GM12878 (cell line): ENCODE data around the gene CCDC63. TPM values are rescaled to one million over a fixed set of nuclear protein-coding genes. Genes with fewer than 3 reads are reported as not detected.

Experiments used
- ATAC-seq: fragments of 200-7000 bp; cut with Tn5 transposase; 3 replicates; pipeline ENCODE4 v1.9.1; 2020; ENCODE audit warnings: mild to moderate bottlenecking, moderate library complexity
- BruUV-seq: library from RNA; stranded (reverse); fragments of 400-500 nt; replicated peaks from 2 replicates; lab custom pipeline; 2021; lab: Mats Ljungman, UMichigan
- CTCF ChIA-PET: fragments of 300-600 bp; sonication (Branson Sonifier 250); formaldehyde crosslinking; extraction: SDS; loops from one replicate; lab custom pipeline; 2021; ENCODE audit warnings: inconsistent platforms; lab: Yijun Ruan, JAX
- POLR2A ChIA-PET: fragments of 350-600 bp; formaldehyde crosslinking; extraction: SDS; loops from one replicate; lab custom pipeline; 2021; ENCODE audit warnings: inconsistent platforms; lab: Charles Lee
- RAD21 ChIA-PET: fragments of 300-600 bp; sonication (Branson Sonifier 250); formaldehyde crosslinking; loops from one replicate; lab custom pipeline; 2023; ENCODE audit warnings: antibody characterized with exemption; ENCODE audit not compliant: unreplicated experiment; lab: Charles Lee
- SMC1A ChIA-PET: fragments of 300-600 bp; sonication (Branson Sonifier 250); formaldehyde crosslinking; loops from one replicate; lab custom pipeline; 2023; ENCODE audit not compliant: unreplicated experiment, uncharacterized antibody; lab: Charles Lee
- DNase-seq: peaks from one replicate; pipeline ENCODE4 v3.0.0-alpha.2; 2011; ENCODE audit warnings: low read depth, low spot score
- FAIRE-seq: peaks from 3 replicates; lab custom pipeline; 2011; peaks lifted over from hg19 to GRCh38; lab: Jason Lieb, UNC
- H2AFZ ChIP-seq: 2 replicates; pipeline ENCODE4 v1.6.0; 2011; ENCODE audit warnings: low read depth, low read length, control low read depth; ENCODE audit not compliant: control insufficient read depth
- H3K27ac ChIP-seq: 2 replicates; pipeline ENCODE4 v1.5.1; 2011; ENCODE audit warnings: control low read depth; ENCODE audit not compliant: control insufficient read depth, insufficient read depth
- H3K27me3 ChIP-seq, 2 experiments: replicated peaks in 1 of 2; 2 replicates each; pipeline versions ENCODE4 v1.6.0 to v1.6.1; 2011; ENCODE audit warnings: low read length in 1 of 2; ENCODE audit not compliant: control insufficient read depth in 2 of 2, insufficient read depth in 2 of 2
- H3K36me3 ChIP-seq, 2 experiments: 2 replicates each; pipeline ENCODE4 v1.5.1; 2011; ENCODE audit warnings: low read length in 1 of 2; ENCODE audit not compliant: control insufficient read depth in 2 of 2, insufficient read depth in 2 of 2
- H3K4me1 ChIP-seq: 2 replicates; pipeline ENCODE4 v1.6.1; 2011; ENCODE audit warnings: mild to moderate bottlenecking, low read length, moderate library complexity, mixed read lengths; ENCODE audit not compliant: control insufficient read depth, insufficient read depth
- H3K4me2 ChIP-seq: 2 replicates; pipeline ENCODE4 v1.6.0; 2011; ENCODE audit warnings: control low read depth; ENCODE audit not compliant: control insufficient read depth, insufficient read depth
- H3K4me3 ChIP-seq: fragments of 200-600 bp; sonication (generic); 2 replicates; pipeline ENCODE4 v1.5.1; 2016
- H3K79me2 ChIP-seq: 2 replicates; pipeline ENCODE4 v1.6.0; 2011; ENCODE audit warnings: low read length; ENCODE audit not compliant: control insufficient read depth, insufficient read depth
- H3K9ac ChIP-seq: 2 replicates; pipeline ENCODE4 v1.8.0; 2011; ENCODE audit warnings: low read length, control low read depth, mixed read lengths; ENCODE audit not compliant: control insufficient read depth, insufficient read depth
- H3K9me3 ChIP-seq: replicated peaks from 3 replicates; pipeline ENCODE4 v1.5.1; 2011; ENCODE audit warnings: mild to moderate bottlenecking, low read length; ENCODE audit not compliant: control insufficient read depth, insufficient read depth
- H4K20me1 ChIP-seq: 2 replicates; pipeline ENCODE4 v1.6.0; 2011; ENCODE audit not compliant: control insufficient read depth, insufficient read depth
- ATF7 ChIP-seq: fragments of 450-650 bp; IDR thresholded peaks from 2 replicates; pipeline ENCODE4 v1.6.1; 2016; ENCODE audit warnings: low read depth, mild to moderate bottlenecking
- E2F8 ChIP-seq: fragments of 450-650 bp; IDR thresholded peaks from 2 replicates; pipeline ENCODE4 v1.6.1; 2018; ENCODE audit warnings: mild to moderate bottlenecking, low read depth, moderate library complexity; ENCODE audit not compliant: partially characterized antibody
- HCFC1 ChIP-seq: fragments of 150-350 bp; IDR thresholded peaks from 2 replicates; pipeline ENCODE4 v1.6.1; 2014; ENCODE audit warnings: low read length
- PKNOX1 ChIP-seq: fragments of 450-650 bp; IDR thresholded peaks from 2 replicates; pipeline ENCODE4 v1.6.1; 2016; ENCODE audit warnings: mild to moderate bottlenecking
- TAF1 ChIP-seq: IDR thresholded peaks from 2 replicates; pipeline ENCODE4 v1.6.1; 2011; ENCODE audit warnings: mild to moderate bottlenecking, low read depth, low read length, borderline replicate concordance
- ZNF207 ChIP-seq: fragments of 450-650 bp; IDR thresholded peaks from 2 replicates; pipeline ENCODE4 v1.6.1; 2014; ENCODE audit warnings: antibody characterized with exemption, mild to moderate bottlenecking, borderline replicate concordance
- ZNF622 ChIP-seq: fragments of 450-650 bp; IDR thresholded peaks from 2 replicates; pipeline ENCODE4 v1.6.1; 2017; ENCODE audit warnings: mild to moderate bottlenecking, inconsistent platforms
- WGBS: methylation state at CpG from one replicate; pipeline ENCODE4 v1.1.6; 2016; ENCODE audit warnings: low lambda C conversion rate; ENCODE audit not compliant: insufficient replicate concordance, insufficient coverage; ENCODE audit errors: missing lambda C conversion rate; 5-methylcytosine and 5-hydroxymethylcytosine counted together
- in situ Hi-C: fragments of 300-500 bp; cut with MboI; formaldehyde crosslinking; loops from 9 replicates; pipeline ENCODE4 v1.14.3; 2018; ENCODE audit warnings: mixed read lengths
- intact Hi-C: fragments of 100-400 bp; cut with micrococcal nuclease; formaldehyde crosslinking; loops from one replicate; pipeline ENCODE4 v1.14.2; 2022; ENCODE audit not compliant: unreplicated experiment
- polyA plus RNA-seq, 11 experiments: library from polyadenylated mRNA; depleted of rRNA in 4 of 11; unstranded in 6 of 11; stranded (reverse) in 5 of 11; fragments of >200 nt; fragmentation: Nextera tagmentation in 4 of 11; fragmentation: Illumina TruSeq in 1 of 11; extraction: Ambion mirVana in 4 of 11; extraction: Trizol in 1 of 11; gene quantifications; 1 replicate in 1 of 11; 2 replicates in 10 of 11; pipeline versions ENCODE4 v1.2.1 to v1.2.3, GENCODE V29; 2011 to 2016; ENCODE audit warnings: inconsistent platforms in 2 of 11, missing spikeins in 2 of 11, low read depth in 1 of 11
- total RNA-seq, 4 experiments: library from RNA; depleted of rRNA in 3 of 4; stranded (reverse); fragments of >200 nt in 3 of 4; fragmentation: Illumina TruSeq in 1 of 4; extraction: Trizol in 1 of 4; gene quantifications; 2 replicates each; pipeline versions ENCODE4 v1.2.1 to v1.2.3, GENCODE V29; 2013 to 2021

CCDC63 gene
- total and polyA plus RNA-seq, 10 of the 15 experiments (the other 5 are each of a cell fraction or from before 2014, with no cell fraction given): not detected

DNA sequence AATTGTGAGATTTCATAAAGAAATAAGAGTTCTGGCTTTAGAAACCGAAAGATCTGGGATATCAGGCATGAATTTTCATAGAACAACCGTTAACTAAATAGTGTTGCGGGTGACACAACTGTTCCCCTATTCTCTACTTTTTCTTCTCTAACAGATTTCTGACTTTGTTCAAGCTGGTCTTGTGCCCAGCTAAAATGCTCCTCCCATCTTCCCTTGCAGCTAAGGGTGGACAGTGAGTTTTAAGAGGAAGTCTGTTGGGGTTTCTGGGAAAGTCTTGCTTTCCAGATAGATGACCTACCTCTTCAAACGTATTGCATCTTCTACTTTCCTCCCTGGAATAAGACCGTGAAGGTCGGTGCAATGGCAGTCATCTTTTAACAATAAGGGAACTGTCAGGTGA is 18.7 kb downstream of the CCDC63 start:
- RAD21 ChIA-PET: interaction anchor here (0.7 kb wide), 1 partner anchor 97 kb away, joined by 3 read pairs; no protein-coding TSS in a partner anchor

More for the DNA sequence above, 18.7 kb downstream of the CCDC63 start:
- H3K4me2 ChIP-seq: no peak overlapping the region
- no peak overlapping the region for H3K27ac ChIP-seq
- no peak overlapping the region for H3K4me3 ChIP-seq
- no peak for DNase-seq
- H3K4me1 ChIP-seq: no peaks in the 10 kb centered on the region
- no peaks in the 10 kb centered on the region for H3K9me3 ChIP-seq
- H2AFZ ChIP-seq: no peak overlapping the region
- H4K20me1 ChIP-seq: no peaks in the 10 kb centered on the region
- ChIA-PET POLR2A (interaction anchor here (0.6 kb wide), 1 partner anchor 334 kb away, joined by 3 read pairs; no protein-coding TSS in a partner anchor), SMC1A (no interaction called here), CTCF (interaction anchor here (0.8 to 1.4 kb wide), 2 partner anchors 17 to 22 kb away, joined by 3 to 4 read pairs; no protein-coding TSS in a partner anchor)
- TF ChIP-seq TAF1 (no peak), PKNOX1 (no peak), ZNF207 (no peak), E2F8 (no peak), ATF7 (no peak), ZNF622 (no peak), HCFC1 (no peak)
- intact Hi-C loops: no loop called here
- in situ Hi-C loops: no loop called here
- H3K36me3 ChIP-seq: no peaks in the 10 kb centered on the region
- no peaks in the 10 kb centered on the region for H3K79me2 ChIP-seq
- no peak for FAIRE-seq
- 49% methylated on average over 6 of the region's 6 CpGs for WGBS
- no peak overlapping the region for H3K9ac ChIP-seq
- H3K27me3 ChIP-seq: no peaks in the 10 kb centered on the region; a peak in 1 of 4 replicates
- no peak for ATAC-seq
- no TSS peak for BruUV-seq
